Mononuclear cell (primary cell): ENCODE measurements around the gene AGFG1. TPM values are rescaled to one million over a fixed set of nuclear protein-coding genes. Genes with fewer than 3 reads are reported as not detected.

Source experiments
- H3K27me3 ChIP-seq: 2 replicates; pipeline ENCODE4 v1.6.0; 2011; ENCODE audit warnings: low read length, control low read depth; ENCODE audit not compliant: insufficient read depth
- H3K4me1 ChIP-seq: 2 replicates; pipeline ENCODE4 v1.5.1; 2011; ENCODE audit warnings: mild to moderate bottlenecking, low read length, control low read depth; ENCODE audit not compliant: insufficient read depth
- H3K4me3 ChIP-seq: 2 replicates; pipeline ENCODE4 v1.5.1; 2011; ENCODE audit warnings: mild to moderate bottlenecking, low read length, moderate library complexity
- H3K9me3 ChIP-seq: 2 replicates; pipeline ENCODE4 v1.5.1; 2011; ENCODE audit warnings: low read depth, mild to moderate bottlenecking, control low read depth, low read length
- total RNA-seq: library from RNA; depleted of rRNA; stranded (reverse); fragments of >200 nt; gene quantifications from one replicate; pipeline ENCODE4 v1.2.3, GENCODE V29; 2012

AGFG1 gene
- total RNA-seq, 1 donor, result 86.6 TPM

GRCh38 chr2:227454323-227454860 is 17.6 kb upstream of the AGFG1 start:
- H3K9me3 ChIP-seq, result no peaks in the 10 kb centered on the region
- peaks cover 58% of the 10 kb centered on the region for H3K4me1 ChIP-seq
- no peak overlapping the region for H3K4me3 ChIP-seq
- no peaks in the 10 kb centered on the region for H3K27me3 ChIP-seq

- no peak overlapping the region for H3K4me3 ChIP-seq
- peaks cover 58% of the 10 kb centered on the region for H3K4me1 ChIP-seq
Observed at GRCh38 chr2:227455200-227455599, 16.8 kb upstream of the AGFG1 start.

GRCh38 chr2:227456102-227456501 is 15.9 kb upstream of the AGFG1 start:
- no peaks in the 10 kb centered on the region for H3K27me3 ChIP-seq
- H3K4me3 ChIP-seq, result no peak overlapping the region
- no peaks in the 10 kb centered on the region for H3K9me3 ChIP-seq
- H3K4me1 ChIP-seq, result peaks cover 56% of the 10 kb centered on the region

More at GRCh38 chr2:227455200-227455599, 16.8 kb upstream of the AGFG1 start:
- no peaks in the 10 kb centered on the region for H3K27me3 ChIP-seq
- no peaks in the 10 kb centered on the region for H3K9me3 ChIP-seq

GRCh38 chr2:227456772-227457171 is 15.2 kb upstream of the AGFG1 start:
- Histone ChIP-seq H3K9me3 (no peaks in the 10 kb centered on the region), H3K4me3 (no peak overlapping the region), H3K4me1 (peaks cover 52% of the 10 kb centered on the region), H3K27me3 (no peaks in the 10 kb centered on the region)

- Histone ChIP-seq H3K9me3 (no peaks in the 10 kb centered on the region), H3K27me3 (no peaks in the 10 kb centered on the region)
Observed at GRCh38 chr2:227460070-227460485, 11.9 kb upstream of the AGFG1 start.

GRCh38 chr2:227460833-227461232 is 11.1 kb upstream of the AGFG1 start:
- Histone ChIP-seq H3K4me1 (peaks cover 58% of the 10 kb centered on the region), H3K9me3 (no peaks in the 10 kb centered on the region), H3K4me3 (no peak overlapping the region), H3K27me3 (no peaks in the 10 kb centered on the region)

More at GRCh38 chr2:227460070-227460485, 11.9 kb upstream of the AGFG1 start:
- Histone ChIP-seq H3K4me1 (peaks cover 55% of the 10 kb centered on the region), H3K4me3 (no peak overlapping the region)

GRCh38 chr2:227461811-227462461 is 10.0 kb upstream of the AGFG1 start:
- no peak overlapping the region for H3K4me3 ChIP-seq
- H3K9me3 ChIP-seq, result no peaks in the 10 kb centered on the region
- no peaks in the 10 kb centered on the region for H3K27me3 ChIP-seq
- H3K4me1 ChIP-seq, result peaks cover 61% of the 10 kb centered on the region

GRCh38 chr2:227462462-227462951 is 9.4 kb upstream of the AGFG1 start:
- peaks cover 61% of the 10 kb centered on the region for H3K4me1 ChIP-seq
- no peak overlapping the region for H3K4me3 ChIP-seq

GRCh38 chr2:227462972-227463931 is 8.7 kb upstream of the AGFG1 start:
- Histone ChIP-seq H3K4me3 (no peak overlapping the region), H3K27me3 (no peaks in the 10 kb centered on the region), H3K4me1 (peaks cover 61% of the 10 kb centered on the region), H3K9me3 (no peaks in the 10 kb centered on the region)

More at GRCh38 chr2:227462462-227462951, 9.4 kb upstream of the AGFG1 start:
- Histone ChIP-seq H3K27me3 (no peaks in the 10 kb centered on the region), H3K9me3 (no peaks in the 10 kb centered on the region)

GRCh38 chr2:227464361-227464760 is 7.6 kb upstream of the AGFG1 start:
- Histone ChIP-seq H3K9me3 (no peaks in the 10 kb centered on the region), H3K4me3 (no peak overlapping the region), H3K27me3 (no peaks in the 10 kb centered on the region), H3K4me1 (peaks cover 61% of the 10 kb centered on the region)

GRCh38 chr2:227464851-227465250 is 7.1 kb upstream of the AGFG1 start:
- H3K27me3 ChIP-seq, result no peaks in the 10 kb centered on the region
- peaks cover 56% of the 10 kb centered on the region for H3K4me1 ChIP-seq
- no peak overlapping the region for H3K4me3 ChIP-seq
- no peaks in the 10 kb centered on the region for H3K9me3 ChIP-seq

GRCh38 chr2:227466887-227467600 is 4.9 kb upstream of the AGFG1 start:
- Histone ChIP-seq H3K4me3 (no peak overlapping the region), H3K27me3 (no peaks in the 10 kb centered on the region), H3K9me3 (no peaks in the 10 kb centered on the region), H3K4me1 (peaks cover 48% of the 10 kb centered on the region)

GRCh38 chr2:227471412-227471811 is 544 bp upstream of the AGFG1 start:
- H3K4me3 ChIP-seq, result no peak overlapping the region
- H3K27me3 ChIP-seq, result no peaks in the 10 kb centered on the region
- H3K9me3 ChIP-seq, result no peaks in the 10 kb centered on the region
- peaks cover 24% of the 10 kb centered on the region for H3K4me1 ChIP-seq

GRCh38 chr2:227472265-227473121 is 537 bp downstream of the AGFG1 start:
- Histone ChIP-seq H3K4me1 (peaks cover 23% of the 10 kb centered on the region), H3K4me3 (peak overlapping the region; percentile 64), H3K27me3 (no peaks in the 10 kb centered on the region), H3K9me3 (no peaks in the 10 kb centered on the region)
